ENCODE data around the gene ABI1.
"Not testable (repeated sequence)": the region's sequence is repeated elsewhere in the genome, so short reads cannot be mapped to it uniquely, and the experiment has no call there.

The ABI1 gene

DNA sequence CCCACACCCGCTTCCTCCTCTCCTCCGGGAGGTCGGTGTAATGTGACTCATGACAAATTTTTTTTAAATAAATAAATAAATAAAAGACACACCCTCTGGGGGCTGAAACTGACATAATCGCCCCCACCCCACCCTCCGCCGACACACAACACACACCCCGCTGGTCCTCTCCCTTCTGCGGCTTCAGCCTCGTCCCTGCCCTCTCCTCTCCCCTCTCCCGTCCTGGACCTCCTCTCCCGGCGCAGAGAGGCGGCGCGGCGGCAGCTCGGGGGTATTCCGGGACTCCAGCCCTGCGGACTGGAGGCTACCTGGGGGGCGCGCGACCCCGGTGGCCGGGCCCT is 686 bp downstream of the ABI1 start:
- no peak for DNase-seq
- Mint-ChIP-seq H3K27ac (peak overlapping the region; percentile 98), H3K4me1 (ENCODE audit: low read depth) (peaks cover 40% of the 10 kb centered on the region), H3K4me3 (peak overlapping the region; percentile 92), H3K27me3 (no peaks in the 10 kb centered on the region), H3K9me3 (no peaks in the 10 kb centered on the region), H3K36me3 (ENCODE audit: low read depth) (peaks cover 12% of the 10 kb centered on the region)

DNA sequence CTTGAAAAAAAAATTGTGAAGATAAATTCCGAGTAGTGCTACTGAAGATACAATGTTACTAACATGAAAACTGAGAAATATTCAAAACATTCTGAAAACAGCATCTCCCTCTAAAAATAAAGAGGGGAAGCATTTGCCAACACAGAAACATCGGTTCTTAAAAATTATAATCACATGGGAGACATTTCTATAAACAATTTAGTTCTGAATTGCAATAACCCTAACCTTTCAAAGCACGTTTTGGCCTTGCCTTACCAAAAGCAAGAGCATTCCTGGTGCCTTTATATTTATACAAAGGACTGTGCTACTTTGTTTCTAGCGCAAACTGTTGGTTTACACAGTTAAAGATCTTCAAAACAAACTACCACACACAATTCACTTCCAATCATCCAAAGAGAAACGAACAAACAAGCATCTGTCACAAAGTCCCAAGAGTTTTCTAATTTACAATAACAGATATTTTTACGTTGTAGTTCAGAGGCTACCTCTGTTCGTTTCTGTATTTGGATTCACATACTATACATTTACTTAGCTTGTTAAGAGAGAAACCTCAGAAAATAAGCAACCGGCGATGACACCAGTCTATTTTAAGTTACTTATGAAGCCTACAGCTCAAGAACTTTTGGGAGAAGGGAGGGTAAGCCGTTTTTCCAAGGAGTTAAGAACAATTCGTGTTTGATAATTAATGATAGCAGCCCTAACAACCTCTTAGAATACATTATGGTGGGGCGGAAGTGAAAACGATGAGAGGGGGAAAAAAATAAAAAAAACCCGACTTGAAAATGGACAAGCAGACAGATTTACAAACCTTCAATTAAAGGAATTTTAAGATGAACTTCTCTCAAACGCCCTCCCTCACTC is 1.3 kb downstream of the ABI1 start:
- Mint-ChIP-seq H3K9me3 (no peaks in the 10 kb centered on the region), H3K4me1 (ENCODE audit: low read depth) (peaks cover 46% of the 10 kb centered on the region), H3K27ac (peak overlapping the region; percentile 98), H3K36me3 (ENCODE audit: low read depth) (peaks cover 15% of the 10 kb centered on the region), H3K27me3 (no peaks in the 10 kb centered on the region), H3K4me3 (peak overlapping the region; percentile 92)
- no peak for DNase-seq

DNA sequence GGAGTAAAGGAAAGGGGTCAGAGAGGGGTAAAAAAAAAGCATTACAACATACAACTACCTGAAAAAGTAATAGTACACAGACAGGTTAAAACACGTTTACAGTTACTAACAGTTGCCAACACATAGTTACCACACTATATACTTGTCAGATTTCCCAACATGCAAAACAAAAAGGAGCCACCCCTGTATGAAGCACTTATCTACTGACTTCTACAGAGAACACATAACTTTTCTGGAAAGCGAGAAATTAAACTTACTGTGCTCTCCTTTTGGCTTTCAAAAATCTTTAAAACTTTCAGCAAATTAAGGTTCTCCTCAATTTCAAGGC is 2.1 kb downstream of the ABI1 start:
- peaks cover 19% of the 10 kb centered on the region for H3K36me3 Mint-ChIP-seq (ENCODE audit: low read depth)
- H3K27ac Mint-ChIP-seq = peak overlapping the region; percentile 98
- peaks cover 54% of the 10 kb centered on the region for H3K4me1 Mint-ChIP-seq (ENCODE audit: low read depth)
- H3K4me3 Mint-ChIP-seq = peak overlapping the region; percentile 92
- no peaks in the 10 kb centered on the region for H3K9me3 Mint-ChIP-seq
- no peak for DNase-seq
- no peaks in the 10 kb centered on the region for H3K27me3 Mint-ChIP-seq

DNA sequence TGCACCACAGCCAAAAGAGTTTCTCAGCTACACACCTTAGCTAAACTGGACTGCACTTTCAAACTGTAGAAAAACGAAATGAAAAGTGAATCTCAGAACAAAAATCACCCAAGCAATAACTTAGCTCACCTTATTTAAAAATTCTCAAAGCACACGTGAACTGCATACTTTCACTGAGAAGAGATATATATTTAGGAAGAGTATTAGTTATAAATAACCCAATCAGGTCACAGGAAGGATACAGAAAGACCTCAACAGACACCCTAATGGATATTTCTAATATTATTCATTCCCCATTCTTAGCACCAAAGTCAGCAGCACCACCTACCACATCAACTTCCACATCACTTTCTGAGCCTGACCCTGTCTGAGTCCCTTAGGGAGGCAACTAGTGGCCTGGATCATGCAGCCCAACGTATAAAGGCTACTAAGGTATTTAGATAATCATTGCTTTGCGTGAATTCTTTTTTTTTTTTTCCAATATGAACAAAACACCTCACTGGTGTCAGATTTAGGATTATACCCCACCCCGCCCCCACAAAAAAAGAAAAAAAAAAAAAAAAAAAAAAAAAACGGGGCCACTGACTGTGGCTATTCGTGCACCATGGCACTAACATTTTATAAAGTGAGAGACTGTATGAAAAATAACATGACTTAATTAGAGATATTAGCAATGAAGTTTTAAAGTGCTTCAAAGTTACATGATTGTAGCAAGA is 2.6 kb downstream of the ABI1 start:
- peaks cover 56% of the 10 kb centered on the region for H3K4me1 Mint-ChIP-seq (ENCODE audit: low read depth)
- H3K36me3 Mint-ChIP-seq (ENCODE audit: low read depth) = peaks cover 21% of the 10 kb centered on the region
- peak overlapping the region; percentile 98 for H3K27ac Mint-ChIP-seq

DNA sequence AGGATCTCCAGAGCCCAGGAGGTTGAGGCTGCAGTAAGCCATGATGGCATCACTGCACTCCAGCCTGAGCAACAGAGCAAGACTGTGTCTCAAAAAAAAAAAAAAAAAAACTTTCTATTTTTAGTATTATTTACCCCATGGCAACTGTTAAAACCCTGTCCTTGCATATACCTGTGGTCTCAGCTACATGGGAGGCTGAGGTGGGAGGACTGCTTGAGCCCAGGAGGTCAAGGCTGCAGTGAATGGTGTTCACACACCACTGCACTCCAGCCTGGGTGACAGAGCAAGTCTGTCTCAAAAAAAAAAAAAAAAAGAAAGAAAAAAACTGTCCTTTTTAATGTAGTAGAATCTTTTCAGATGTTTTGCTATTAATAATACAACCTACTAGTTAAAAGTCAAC is 3.2 kb downstream of the ABI1 start:
- peaks cover 56% of the 10 kb centered on the region for H3K4me1 Mint-ChIP-seq (ENCODE audit: low read depth)
- H3K27me3 Mint-ChIP-seq, H3K9me3 Mint-ChIP-seq, DNase-seq: not testable (repeated sequence)
- H3K36me3 Mint-ChIP-seq (ENCODE audit: low read depth) = peaks cover 21% of the 10 kb centered on the region
- peak overlapping the region; percentile 98 for H3K27ac Mint-ChIP-seq
- peak overlapping the region; percentile 92 for H3K4me3 Mint-ChIP-seq

More for the DNA sequence above, 2.6 kb downstream of the ABI1 start:
- no peak for DNase-seq
- Mint-ChIP-seq H3K27me3 (no peaks in the 10 kb centered on the region), H3K9me3 (no peaks in the 10 kb centered on the region), H3K4me3 (peak overlapping the region; percentile 92)

DNA sequence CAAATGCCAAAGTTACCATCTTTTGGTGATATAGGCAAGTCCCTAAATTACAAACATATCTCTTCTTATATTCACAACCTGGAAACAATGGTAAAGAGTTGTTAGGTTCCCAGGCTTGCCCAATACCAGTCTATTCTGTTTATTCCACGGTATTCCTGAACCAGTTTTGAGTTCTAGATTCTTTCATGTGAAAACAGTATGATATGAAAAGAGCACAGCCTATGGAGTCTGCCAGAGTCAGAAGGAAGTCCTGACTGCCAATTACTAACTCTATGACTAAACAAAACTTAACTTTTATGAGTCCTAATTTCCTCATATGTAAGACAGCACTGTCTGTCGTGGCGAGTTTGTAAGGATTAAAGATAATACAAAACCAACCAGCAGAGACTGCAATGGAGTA is 5.6 kb downstream of the ABI1 start:
- no peaks in the 10 kb centered on the region for H3K27me3 Mint-ChIP-seq
- H3K4me3 Mint-ChIP-seq = no peak overlapping the region
- H3K36me3 Mint-ChIP-seq (ENCODE audit: low read depth) = peaks cover 23% of the 10 kb centered on the region
- no peak overlapping the region for H3K27ac Mint-ChIP-seq
- no peaks in the 10 kb centered on the region for H3K9me3 Mint-ChIP-seq
- no peak for DNase-seq
- H3K4me1 Mint-ChIP-seq (ENCODE audit: low read depth) = peaks cover 62% of the 10 kb centered on the region

DNA sequence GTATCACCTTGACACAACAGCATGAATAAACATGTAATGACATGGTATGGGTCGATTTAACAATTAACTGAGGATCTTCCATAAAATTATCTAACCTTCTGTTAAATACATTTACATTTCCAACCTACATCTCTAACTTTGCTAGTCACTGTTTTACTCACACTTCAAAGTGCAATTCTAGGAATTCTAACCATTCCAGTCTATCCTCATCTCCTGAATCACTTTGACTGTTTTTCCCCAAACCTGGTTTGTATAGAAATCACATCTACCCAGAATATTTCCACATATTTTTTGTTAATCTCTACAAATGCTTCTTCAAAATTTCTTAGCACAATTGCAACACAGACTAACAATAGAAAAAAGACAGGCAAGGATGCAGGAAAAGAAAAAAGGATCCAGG is 6.2 kb downstream of the ABI1 start:
- Mint-ChIP-seq H3K36me3 (ENCODE audit: low read depth) (peaks cover 19% of the 10 kb centered on the region), H3K4me3 (no peak overlapping the region), H3K9me3 (no peaks in the 10 kb centered on the region), H3K27me3 (no peaks in the 10 kb centered on the region), H3K27ac (no peak overlapping the region), H3K4me1 (ENCODE audit: low read depth) (peaks cover 67% of the 10 kb centered on the region)
- no peak for DNase-seq

DNA sequence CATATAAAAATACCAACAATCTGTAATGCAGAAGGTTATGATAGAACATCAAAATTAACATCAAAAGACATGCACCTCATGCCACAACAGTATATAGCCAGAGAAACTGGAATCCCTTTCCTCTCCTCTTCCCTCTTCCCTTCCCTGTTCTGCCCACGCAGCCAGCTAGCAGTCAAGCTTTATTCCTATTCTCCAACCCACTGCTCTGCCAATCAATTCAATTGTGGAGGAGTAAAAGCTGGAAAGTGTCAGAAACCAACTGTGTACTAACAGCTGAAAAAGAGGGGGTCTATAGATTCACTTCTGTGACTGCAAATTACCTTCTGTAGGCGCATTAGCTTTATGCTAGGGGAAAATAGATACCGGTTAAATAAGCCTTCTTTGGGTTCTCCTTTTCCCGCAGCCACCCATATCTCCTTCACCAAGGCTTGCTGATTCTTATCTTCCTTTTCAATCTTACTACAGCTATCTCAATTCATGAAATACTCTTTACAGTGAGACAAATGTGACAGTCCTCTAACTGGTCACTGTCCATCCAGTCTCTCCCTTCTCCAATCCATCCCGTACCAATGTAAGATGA is 16.3 kb downstream of the ABI1 start:
- H3K27me3 Mint-ChIP-seq = no peaks in the 10 kb centered on the region
- H3K9me3 Mint-ChIP-seq = peaks cover 2% of the 10 kb centered on the region
- peak overlapping the region; percentile 47 for H3K27ac Mint-ChIP-seq
- peaks cover 17% of the 10 kb centered on the region for H3K36me3 Mint-ChIP-seq (ENCODE audit: low read depth)
- H3K4me3 Mint-ChIP-seq = no peak overlapping the region
- H3K4me1 Mint-ChIP-seq (ENCODE audit: low read depth) = peaks cover 66% of the 10 kb centered on the region
- no peak for DNase-seq

DNA sequence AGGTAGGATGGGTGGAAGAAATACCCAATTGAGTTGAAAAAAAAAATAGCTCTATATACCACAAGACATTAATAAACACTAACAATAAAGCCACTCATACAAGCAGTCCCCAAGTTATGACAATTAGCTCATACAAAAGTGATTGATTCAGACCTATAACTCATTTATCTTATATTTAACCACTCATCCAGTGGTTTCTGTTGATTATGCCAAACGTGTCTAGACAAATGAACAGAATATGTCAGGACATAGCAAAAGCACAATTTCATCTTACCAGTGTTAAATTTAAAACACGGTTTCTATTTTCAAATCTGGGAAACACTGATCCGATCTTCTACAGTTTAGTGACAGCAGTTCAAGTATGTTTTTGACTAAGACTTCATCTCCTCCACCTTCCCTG is 17.0 kb downstream of the ABI1 start:
- Mint-ChIP-seq H3K4me3 (no peak overlapping the region), H3K36me3 (ENCODE audit: low read depth) (peaks cover 23% of the 10 kb centered on the region), H3K4me1 (ENCODE audit: low read depth) (peaks cover 65% of the 10 kb centered on the region), H3K27me3 (no peaks in the 10 kb centered on the region), H3K9me3 (peaks cover 2% of the 10 kb centered on the region), H3K27ac (peak overlapping the region; percentile 30)
- no peak for DNase-seq

DNA sequence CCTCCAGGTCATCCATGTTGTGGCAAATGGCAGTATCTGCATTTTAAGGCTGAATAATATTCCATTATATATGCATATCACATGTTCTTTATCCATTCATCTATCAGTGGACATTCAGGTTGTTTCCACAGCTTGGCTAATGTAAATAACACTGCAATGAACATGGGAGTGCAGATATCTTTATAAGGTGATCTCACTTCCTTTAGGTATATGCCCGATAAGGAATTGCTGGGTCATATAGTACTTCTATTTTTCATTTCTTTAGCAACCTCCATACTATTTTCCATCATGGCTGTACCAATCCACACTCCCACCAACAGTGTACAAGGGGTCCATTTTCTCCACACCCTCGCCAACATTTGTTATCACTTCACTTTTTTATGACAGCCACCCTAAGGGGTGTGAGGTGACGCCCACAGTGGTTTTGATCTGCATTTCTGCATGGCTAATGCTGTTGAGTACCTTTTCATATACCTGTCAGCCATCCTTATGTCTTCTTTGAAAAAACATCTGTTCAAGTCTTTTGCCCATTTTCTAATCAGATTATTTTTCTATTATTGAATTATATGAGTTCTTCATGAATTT is 18.9 kb downstream of the ABI1 start:
- H3K27ac Mint-ChIP-seq = peak overlapping the region; percentile 73
- peaks cover 29% of the 10 kb centered on the region for H3K36me3 Mint-ChIP-seq (ENCODE audit: low read depth)
- peaks cover 68% of the 10 kb centered on the region for H3K4me1 Mint-ChIP-seq (ENCODE audit: low read depth)
- DNase-seq = no peak
- H3K27me3 Mint-ChIP-seq = no peaks in the 10 kb centered on the region
- no peak overlapping the region for H3K4me3 Mint-ChIP-seq
- H3K9me3 Mint-ChIP-seq = peaks cover 2% of the 10 kb centered on the region

DNA sequence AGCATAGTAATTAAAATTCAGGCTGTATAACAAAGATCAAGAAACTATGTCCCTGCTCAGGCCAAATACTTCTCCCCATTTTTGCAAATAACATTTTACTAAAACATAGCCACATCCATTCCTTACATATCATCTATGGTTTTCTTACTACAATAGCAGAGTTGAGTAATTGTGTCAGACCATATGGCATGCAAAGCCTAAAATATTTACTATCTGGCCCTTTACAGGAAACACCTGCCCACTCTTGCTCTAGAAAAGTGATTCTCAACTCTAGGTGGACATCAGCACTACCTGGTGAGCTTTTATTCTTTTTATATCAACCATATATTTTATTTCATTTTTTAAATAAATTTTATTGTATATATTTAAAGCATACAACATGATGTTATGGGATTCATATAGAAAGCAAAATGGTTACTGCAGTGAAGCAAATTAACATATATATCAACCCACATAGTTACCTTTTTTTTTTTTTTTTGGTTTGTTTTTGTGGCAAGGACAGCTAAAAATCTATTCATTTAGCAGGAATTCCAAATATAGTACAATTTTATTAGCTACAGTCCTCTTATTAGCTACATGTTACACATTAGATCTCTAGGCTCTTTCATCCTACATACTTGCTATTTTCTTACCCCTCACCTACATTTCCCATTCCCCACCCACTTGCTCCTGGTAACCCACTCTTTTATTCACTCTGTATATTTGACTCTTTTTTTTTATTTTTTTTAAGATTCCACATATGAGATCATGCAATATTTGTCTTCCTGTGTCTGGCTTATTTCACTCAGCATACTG is 19.6 kb downstream of the ABI1 start:
- no peak for DNase-seq
- Mint-ChIP-seq H3K9me3 (peaks cover 6% of the 10 kb centered on the region), H3K4me3 (no peak overlapping the region), H3K36me3 (ENCODE audit: low read depth) (peaks cover 33% of the 10 kb centered on the region), H3K27me3 (no peaks in the 10 kb centered on the region), H3K4me1 (ENCODE audit: low read depth) (peaks cover 70% of the 10 kb centered on the region), H3K27ac (peak overlapping the region; percentile 83)

DNA sequence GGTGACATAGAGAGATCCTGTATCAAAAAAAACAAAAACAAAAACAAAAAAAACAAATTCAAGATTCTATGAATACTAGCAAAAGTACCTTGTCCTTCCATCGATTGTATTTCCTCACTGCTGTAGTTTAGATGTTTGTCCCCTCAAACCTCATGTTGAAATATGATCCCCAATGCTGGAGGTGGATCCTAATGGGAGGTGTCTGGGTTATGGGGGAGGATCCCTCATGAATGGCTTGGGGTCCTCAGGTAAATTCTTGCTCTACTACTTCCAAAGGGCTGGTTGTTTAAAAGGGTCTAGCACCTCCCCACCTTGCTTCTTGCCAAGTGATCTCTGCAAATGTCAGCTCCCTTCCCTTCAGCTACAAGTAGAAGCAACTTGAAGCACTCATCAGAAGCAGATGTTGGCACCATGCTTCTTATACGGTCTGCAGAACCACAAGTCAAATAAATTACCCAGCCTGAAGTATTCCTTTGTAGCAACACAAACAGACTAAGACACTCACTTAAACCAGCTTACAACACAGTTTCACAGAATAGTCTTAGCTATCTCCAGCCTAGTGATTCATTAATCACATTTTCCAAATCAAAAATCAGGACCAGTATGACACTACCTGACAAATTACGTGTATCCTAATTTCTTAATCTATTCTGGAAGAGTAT is 20.7 kb downstream of the ABI1 start:
- Mint-ChIP-seq H3K27ac (peak overlapping the region; percentile 83), H3K9me3 (peaks cover 7% of the 10 kb centered on the region), H3K27me3 (no peaks in the 10 kb centered on the region), H3K4me3 (no peak overlapping the region), H3K4me1 (ENCODE audit: low read depth) (peaks cover 67% of the 10 kb centered on the region), H3K36me3 (ENCODE audit: low read depth) (peaks cover 38% of the 10 kb centered on the region)
- DNase-seq = no peak

DNA sequence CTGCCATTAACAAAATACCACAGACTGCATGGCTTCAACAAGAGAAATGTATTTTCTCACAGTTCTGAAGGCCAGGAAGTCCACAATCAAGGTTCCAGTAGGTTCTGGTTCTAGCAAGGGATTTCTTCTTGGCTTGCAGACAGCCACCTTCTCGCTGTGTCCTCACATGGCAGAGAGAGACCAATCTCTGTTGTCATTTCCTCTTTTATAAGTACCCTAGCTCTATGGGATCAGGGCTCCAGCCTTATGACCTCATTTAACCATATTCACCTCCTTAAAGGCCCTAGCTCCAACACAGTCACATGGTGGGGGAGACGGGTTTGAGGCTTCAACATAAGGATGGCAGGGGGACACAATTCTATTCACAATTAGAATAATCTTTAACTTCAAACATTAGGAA is 23.6 kb downstream of the ABI1 start:
- Mint-ChIP-seq H3K4me1 (ENCODE audit: low read depth) (peaks cover 61% of the 10 kb centered on the region), H3K27ac (no peak overlapping the region), H3K9me3 (peaks cover 7% of the 10 kb centered on the region), H3K4me3 (no peak overlapping the region), H3K36me3 (ENCODE audit: low read depth) (peaks cover 34% of the 10 kb centered on the region), H3K27me3 (no peaks in the 10 kb centered on the region)
- no peak for DNase-seq

DNA sequence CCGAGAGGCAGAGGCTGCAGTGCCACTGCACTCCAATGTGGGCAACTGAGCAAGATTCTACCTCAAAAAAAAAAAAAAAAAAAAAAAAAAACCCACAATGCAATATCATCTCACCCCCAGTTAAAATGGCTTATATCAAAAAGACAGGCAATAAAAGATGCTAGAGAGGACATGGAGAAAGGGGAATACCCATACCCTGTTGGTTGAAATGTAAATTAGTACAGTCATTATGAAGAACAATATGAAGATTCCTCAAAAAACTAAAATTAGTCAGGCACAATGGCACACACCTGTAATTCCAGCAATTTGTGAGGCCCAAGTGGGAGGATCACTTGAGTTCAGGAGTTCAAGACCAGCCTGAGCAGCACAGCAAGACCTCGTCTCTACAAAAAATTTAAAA is 25.7 kb downstream of the ABI1 start:
- peaks cover 45% of the 10 kb centered on the region for H3K36me3 Mint-ChIP-seq (ENCODE audit: low read depth)
- no peak overlapping the region for H3K4me3 Mint-ChIP-seq
- no peak for DNase-seq

More for the DNA sequence above, 25.7 kb downstream of the ABI1 start:
- H3K4me1 Mint-ChIP-seq (ENCODE audit: low read depth) = peaks cover 57% of the 10 kb centered on the region
- H3K27me3 Mint-ChIP-seq = no peaks in the 10 kb centered on the region
- H3K27ac Mint-ChIP-seq = peak overlapping the region; percentile 26
- peaks cover 7% of the 10 kb centered on the region for H3K9me3 Mint-ChIP-seq

Data from activated T-cell treated with anti-CD3 and anti-CD28 coated beads, Interleukin-2, amount 50 U/mL, for 24 hours (primary cell).